ENCODE results near the gene GALNT2. TPM values are rescaled to one million over a fixed set of nuclear protein-coding genes. Genes with fewer than 3 reads are reported as not detected.

Gene GALNT2
- total RNA-seq, 1 donor from 2014 or later: 58.0 TPM

DNA sequence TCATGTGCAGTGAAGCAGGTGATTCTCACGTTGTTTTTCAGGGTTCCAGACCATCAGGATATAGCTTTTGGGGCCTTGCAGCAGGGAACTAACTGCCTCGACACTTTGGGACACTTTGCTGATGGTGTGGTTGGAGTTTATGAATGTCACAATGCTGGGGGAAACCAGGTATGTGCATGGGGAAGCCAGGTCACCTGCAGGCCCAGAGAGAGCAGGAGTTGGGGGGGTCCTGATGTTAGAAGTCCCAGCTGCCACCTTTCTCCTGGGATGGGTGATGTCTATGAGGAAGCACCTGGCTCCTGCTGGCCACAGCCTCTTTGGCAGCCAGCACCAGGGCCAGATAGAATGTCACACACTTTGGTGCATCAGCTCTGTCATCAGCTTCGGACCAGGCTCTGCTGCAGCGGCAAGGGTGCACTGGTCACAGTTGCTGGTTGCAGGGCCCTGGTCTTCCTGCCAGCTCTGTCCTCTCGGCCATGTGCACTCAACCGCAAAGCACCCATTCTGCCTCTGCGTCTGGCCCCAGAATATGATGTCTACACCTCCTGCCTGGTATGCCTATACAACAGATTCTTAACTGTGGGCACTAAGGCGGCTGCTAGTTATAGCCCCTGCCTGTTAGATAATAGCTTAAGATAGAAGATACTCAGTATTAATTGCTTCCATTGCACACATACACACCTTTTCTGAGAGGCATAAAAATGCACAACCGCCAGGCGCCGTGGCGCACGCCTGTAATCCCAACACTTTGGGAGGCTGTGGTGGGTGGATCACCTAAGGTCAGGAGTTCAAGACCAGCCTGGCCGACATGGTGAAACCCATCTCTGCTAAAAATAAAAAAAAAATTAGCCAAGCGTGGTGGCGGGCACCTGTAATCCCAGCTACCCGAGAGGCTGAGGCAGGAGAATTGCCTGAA is 198.4 kb downstream of the GALNT2 start:
- no peaks in the 10 kb centered on the region for H3K27me3 Mint-ChIP-seq (ENCODE audit: low read depth)
- peaks cover 4% of the 10 kb centered on the region for H3K4me1 Mint-ChIP-seq
- H3K27ac Mint-ChIP-seq (ENCODE audit: unreplicated experiment): no peak overlapping the region
- no peaks in the 10 kb centered on the region for H3K9me3 Mint-ChIP-seq
- no peaks in the 10 kb centered on the region for H3K36me3 Mint-ChIP-seq (ENCODE audit: low read depth)
- DNase-seq (ENCODE audit: low read depth, low spot score): no peak
- H3K4me3 Mint-ChIP-seq: no peak overlapping the region
- TF ChIP-seq, protein P1, sequence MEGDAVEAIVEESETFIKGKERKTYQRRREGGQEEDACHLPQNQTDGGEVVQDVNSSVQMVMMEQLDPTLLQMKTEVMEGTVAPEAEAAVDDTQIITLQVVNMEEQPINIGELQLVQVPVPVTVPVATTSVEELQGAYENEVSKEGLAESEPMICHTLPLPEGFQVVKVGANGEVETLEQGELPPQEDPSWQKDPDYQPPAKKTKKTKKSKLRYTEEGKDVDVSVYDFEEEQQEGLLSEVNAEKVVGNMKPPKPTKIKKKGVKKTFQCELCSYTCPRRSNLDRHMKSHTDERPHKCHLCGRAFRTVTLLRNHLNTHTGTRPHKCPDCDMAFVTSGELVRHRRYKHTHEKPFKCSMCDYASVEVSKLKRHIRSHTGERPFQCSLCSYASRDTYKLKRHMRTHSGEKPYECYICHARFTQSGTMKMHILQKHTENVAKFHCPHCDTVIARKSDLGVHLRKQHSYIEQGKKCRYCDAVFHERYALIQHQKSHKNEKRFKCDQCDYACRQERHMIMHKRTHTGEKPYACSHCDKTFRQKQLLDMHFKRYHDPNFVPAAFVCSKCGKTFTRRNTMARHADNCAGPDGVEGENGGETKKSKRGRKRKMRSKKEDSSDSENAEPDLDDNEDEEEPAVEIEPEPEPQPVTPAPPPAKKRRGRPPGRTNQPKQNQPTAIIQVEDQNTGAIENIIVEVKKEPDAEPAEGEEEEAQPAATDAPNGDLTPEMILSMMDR (conservative IDR thresholded peaks at IDR 0.05): no peak

DNA sequence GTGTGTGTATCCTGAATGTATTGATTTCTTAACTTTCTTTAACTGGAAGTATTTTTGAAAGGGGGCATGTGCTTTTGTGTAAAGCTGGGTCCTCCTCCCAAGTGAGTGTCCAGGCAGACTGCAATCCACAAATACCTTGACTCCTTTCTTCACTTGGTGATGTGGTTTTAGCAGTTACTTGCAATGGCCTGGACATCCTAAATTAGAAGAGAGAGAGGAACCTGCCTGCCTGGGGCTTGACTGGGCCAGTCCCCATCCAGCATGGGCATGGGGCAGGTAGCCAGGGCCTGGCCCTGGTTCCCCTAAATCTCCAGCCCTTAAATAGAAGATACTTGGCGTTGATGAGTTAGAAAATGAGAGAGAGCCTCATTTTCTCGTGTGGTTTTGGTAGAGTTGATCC is 199.4 kb downstream of the GALNT2 start:
- DNase-seq (ENCODE audit: low read depth, low spot score): no peak
- Mint-ChIP-seq H3K4me3 (no peak overlapping the region), H3K36me3 (ENCODE audit: low read depth) (no peaks in the 10 kb centered on the region), H3K27me3 (ENCODE audit: low read depth) (no peaks in the 10 kb centered on the region), H3K4me1 (peaks cover 11% of the 10 kb centered on the region), H3K27ac (ENCODE audit: unreplicated experiment) (no peak overlapping the region), H3K9me3 (no peaks in the 10 kb centered on the region)
- TF ChIP-seq, protein P1 (conservative IDR thresholded peaks at IDR 0.05): no peak

DNA sequence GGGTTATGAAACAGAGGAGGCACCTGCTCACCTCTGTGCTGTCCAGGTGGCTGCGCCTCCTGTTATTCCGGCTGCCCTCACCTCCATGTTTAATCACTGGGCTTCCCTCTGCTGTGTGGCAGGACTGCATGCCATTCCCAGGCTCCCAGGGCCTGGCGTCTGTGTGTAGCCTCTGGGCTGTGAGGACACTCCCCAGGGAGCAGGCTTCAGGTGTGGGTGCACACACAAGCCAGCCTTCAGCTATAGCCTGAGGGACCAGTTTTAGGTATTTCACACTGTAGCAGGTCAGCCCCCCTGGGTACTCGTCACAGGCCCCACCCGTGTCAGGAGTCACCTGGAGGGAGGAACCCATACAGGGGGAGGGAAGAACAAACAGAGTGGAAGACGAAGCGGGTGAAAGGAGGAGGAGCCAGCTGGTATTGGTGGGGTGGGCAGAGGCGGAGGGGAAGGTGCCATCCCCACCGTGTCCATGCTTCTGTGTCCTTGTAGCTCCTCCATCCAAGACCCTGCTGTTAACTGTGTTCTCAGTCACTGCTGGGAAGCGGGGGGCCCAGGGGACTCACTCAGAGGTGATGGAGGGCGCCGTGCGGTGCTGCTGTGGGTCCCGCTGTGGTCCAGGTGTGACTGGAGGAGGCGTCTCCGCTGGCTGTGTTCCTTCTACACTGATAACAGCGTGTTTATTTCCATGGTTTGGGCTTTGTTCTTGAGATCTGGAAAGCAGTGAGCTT is 200.5 kb downstream of the GALNT2 start:
- no peak for DNase-seq (ENCODE audit: low read depth, low spot score)
- Mint-ChIP-seq H3K4me1 (peaks cover 11% of the 10 kb centered on the region), H3K9me3 (no peaks in the 10 kb centered on the region), H3K27me3 (ENCODE audit: low read depth) (no peaks in the 10 kb centered on the region), H3K4me3 (no peak overlapping the region), H3K36me3 (ENCODE audit: low read depth) (no peaks in the 10 kb centered on the region), H3K27ac (ENCODE audit: unreplicated experiment) (peak overlapping the region; percentile 83)
- TF ChIP-seq, protein P1 (conservative IDR thresholded peaks at IDR 0.05): no peak

DNA sequence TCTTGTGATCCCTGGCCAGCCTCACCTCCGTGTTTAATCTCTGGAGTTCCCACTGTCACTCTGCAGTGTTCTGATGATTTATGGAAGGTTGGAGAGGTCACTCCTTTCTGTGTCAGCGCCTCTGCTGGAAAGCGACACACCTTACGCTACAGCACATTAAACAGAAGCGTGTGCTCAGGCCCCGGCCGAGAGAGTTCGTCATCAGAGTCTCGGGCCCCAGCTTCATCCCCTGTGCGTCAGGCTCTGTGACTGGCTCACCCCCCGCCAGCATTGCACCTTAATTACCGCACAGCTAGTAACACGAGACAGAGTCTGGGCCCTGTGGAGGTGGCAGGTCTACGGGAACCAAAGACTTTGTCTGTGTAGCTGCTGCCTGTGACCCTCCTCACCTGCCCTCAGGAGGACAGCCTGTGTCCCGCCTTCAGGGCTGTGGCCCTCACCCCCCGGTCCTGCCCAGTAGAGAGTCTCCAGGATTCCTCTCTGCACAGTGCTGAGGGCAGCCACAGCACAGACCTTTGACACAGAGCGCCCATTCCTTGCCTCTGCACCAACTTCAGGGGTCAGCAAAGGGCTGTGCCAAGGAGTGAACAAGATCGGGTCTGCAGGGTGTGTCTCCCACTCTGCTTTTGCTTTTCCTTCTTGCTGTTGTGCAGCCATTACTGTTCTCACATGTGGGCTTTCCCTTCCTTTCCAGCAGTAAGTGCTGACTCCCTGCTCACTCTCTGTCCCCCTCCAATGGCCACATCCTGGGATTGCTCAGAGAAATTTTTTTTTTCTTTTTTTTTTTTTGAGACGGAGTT is 201.5 kb downstream of the GALNT2 start:
- no peaks in the 10 kb centered on the region for H3K36me3 Mint-ChIP-seq (ENCODE audit: low read depth)
- peak; percentile 33 for DNase-seq (ENCODE audit: low read depth, low spot score)
- TF ChIP-seq, protein P1 (conservative IDR thresholded peaks at IDR 0.05): peak; percentile 76
- H3K9me3 Mint-ChIP-seq: no peaks in the 10 kb centered on the region
- H3K4me3 Mint-ChIP-seq: no peak overlapping the region
- peaks cover 11% of the 10 kb centered on the region for H3K4me1 Mint-ChIP-seq
- H3K27ac Mint-ChIP-seq (ENCODE audit: unreplicated experiment): no peak overlapping the region
- no peaks in the 10 kb centered on the region for H3K27me3 Mint-ChIP-seq (ENCODE audit: low read depth)

DNA sequence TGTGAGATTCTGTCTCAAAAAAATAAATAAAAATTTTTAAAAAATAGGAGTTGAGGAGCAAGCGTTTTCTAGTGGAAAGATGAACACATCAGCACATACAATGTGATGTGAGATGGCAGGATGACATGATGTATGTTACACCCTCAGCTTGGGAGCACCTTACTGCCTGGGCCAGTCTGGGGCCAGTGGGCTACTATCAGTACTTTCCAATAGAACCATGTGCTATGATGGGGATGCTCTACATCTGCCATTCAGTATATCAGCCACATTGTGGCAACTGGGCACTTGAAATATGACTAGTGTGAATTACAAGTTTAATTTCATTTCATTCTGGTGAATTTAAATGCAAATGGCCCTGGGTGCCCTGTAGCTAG is 203.1 kb downstream of the GALNT2 start:
- H3K27ac Mint-ChIP-seq (ENCODE audit: unreplicated experiment): no peak overlapping the region
- H3K4me3 Mint-ChIP-seq: no peak overlapping the region
- no peaks in the 10 kb centered on the region for H3K9me3 Mint-ChIP-seq
- TF ChIP-seq, protein P1 (conservative IDR thresholded peaks at IDR 0.05): no peak
- no peak for DNase-seq (ENCODE audit: low read depth, low spot score)
- H3K36me3 Mint-ChIP-seq (ENCODE audit: low read depth): no peaks in the 10 kb centered on the region
- H3K27me3 Mint-ChIP-seq (ENCODE audit: low read depth): no peaks in the 10 kb centered on the region
- peaks cover 11% of the 10 kb centered on the region for H3K4me1 Mint-ChIP-seq

All from neural crest cell (in vitro differentiated cells).